Measurements from ENCODE around the gene PTPRT.

DNA sequence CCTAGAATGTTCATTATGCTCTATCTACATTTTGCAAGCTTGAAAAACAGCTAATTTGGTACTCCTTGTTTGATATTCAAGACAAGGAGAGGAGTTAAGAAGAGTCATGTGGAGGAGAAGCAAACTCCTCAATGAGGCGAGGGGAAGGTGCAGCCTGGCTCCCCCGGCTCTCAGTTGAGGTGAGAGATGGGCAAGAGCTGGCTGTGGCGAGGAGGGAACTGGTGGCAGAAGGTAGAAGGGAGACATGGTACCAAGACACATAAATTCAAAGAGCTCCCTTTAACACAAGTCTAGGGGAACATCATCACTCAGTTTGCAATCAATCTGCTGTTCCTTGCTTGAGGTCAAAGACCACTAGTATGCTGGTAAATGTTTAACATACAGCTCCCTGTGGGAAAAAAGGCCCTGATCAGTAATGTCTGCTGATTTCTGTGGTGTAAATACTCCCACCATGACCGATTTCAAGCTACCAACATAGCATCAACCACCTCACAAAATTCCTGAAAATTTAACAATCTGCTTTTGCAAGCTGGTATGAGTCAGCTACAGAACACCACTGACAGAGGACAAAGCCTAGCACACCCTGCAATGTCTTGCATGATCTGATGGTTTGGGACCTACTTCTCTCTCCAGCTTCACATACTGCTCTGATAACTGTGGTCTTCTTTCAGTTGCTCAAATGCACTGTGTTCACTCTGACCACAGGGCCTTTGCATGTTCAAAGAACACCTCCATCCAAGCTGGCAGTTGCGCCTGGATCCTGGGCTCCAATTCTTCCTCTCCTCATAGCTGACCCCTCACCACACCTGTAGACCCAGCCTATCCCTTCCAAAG lies 1055.2 kb downstream of the PTPRT start:
- no peak for TF ChIP-seq HOXA7 (CRISPR knock-in tag; IDR thresholded peaks at IDR 0.05)
- TF ChIP-seq, protein P1, sequence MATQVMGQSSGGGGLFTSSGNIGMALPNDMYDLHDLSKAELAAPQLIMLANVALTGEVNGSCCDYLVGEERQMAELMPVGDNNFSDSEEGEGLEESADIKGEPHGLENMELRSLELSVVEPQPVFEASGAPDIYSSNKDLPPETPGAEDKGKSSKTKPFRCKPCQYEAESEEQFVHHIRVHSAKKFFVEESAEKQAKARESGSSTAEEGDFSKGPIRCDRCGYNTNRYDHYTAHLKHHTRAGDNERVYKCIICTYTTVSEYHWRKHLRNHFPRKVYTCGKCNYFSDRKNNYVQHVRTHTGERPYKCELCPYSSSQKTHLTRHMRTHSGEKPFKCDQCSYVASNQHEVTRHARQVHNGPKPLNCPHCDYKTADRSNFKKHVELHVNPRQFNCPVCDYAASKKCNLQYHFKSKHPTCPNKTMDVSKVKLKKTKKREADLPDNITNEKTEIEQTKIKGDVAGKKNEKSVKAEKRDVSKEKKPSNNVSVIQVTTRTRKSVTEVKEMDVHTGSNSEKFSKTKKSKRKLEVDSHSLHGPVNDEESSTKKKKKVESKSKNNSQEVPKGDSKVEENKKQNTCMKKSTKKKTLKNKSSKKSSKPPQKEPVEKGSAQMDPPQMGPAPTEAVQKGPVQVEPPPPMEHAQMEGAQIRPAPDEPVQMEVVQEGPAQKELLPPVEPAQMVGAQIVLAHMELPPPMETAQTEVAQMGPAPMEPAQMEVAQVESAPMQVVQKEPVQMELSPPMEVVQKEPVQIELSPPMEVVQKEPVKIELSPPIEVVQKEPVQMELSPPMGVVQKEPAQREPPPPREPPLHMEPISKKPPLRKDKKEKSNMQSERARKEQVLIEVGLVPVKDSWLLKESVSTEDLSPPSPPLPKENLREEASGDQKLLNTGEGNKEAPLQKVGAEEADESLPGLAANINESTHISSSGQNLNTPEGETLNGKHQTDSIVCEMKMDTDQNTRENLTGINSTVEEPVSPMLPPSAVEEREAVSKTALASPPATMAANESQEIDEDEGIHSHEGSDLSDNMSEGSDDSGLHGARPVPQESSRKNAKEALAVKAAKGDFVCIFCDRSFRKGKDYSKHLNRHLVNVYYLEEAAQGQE (IDR thresholded peaks at IDR 0.05) = no peak
- TF ChIP-seq EP300 (IDR thresholded peaks at IDR 0.05) = no peak
- TF ChIP-seq ZFP36 (IDR thresholded peaks at IDR 0.05; ENCODE audit: borderline replicate concordance, partially characterized antibody) = no peak

Data from A549 (cell line).